AG09319 (cell line): ENCODE results near the gene PTPRD.

Experiments
- DNase-seq: peaks from one replicate; pipeline ENCODE4 v3.0.0-alpha.2; 2010; ENCODE audit warnings: low read depth; ENCODE audit errors: extremely low read depth
- CTCF ChIP-seq: IDR thresholded peaks from 2 replicates; pipeline ENCODE4 v1.5.1; 2011; ENCODE audit warnings: low read depth, mild to moderate bottlenecking, inconsistent platforms, low read length, moderate library complexity

The PTPRD gene

GRCh38 chr9:10612641-10613398 lies at the start of gene PTPRD:
PTPRD (minus strand) TSS chr9:10613002.
- no peak for DNase-seq
- no peak for TF ChIP-seq CTCF

- no peak for TF ChIP-seq CTCF
- DNase-seq = no peak
Observed at GRCh38 chr9:10661994-10662393, 49.2 kb upstream of the PTPRD start.

- no peak for DNase-seq
- no peak for TF ChIP-seq CTCF
Observed at GRCh38 chr9:10661376-10661775, 48.6 kb upstream of the PTPRD start.

DNA sequence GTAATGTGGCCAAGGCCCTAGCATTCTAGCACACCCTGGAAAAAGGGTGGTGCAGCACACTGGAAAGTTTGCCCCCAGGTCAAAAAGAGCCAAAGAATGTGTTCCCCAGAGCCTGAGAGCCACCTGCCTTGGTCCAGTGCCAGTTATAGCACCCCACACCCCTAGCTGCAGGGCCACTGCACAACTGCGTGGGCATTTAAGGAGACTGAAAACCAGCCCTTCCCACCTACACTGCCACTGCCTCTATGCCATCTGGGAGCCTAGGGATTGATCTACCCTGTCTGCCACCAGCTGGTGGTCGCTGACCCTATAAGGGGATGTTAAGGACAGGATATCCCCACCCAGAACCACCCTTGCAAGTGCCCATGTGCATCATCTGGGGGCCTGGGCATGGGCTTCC lies 38.2 kb upstream of the PTPRD start:
- no peak for TF ChIP-seq CTCF
- DNase-seq = no peak

DNA sequence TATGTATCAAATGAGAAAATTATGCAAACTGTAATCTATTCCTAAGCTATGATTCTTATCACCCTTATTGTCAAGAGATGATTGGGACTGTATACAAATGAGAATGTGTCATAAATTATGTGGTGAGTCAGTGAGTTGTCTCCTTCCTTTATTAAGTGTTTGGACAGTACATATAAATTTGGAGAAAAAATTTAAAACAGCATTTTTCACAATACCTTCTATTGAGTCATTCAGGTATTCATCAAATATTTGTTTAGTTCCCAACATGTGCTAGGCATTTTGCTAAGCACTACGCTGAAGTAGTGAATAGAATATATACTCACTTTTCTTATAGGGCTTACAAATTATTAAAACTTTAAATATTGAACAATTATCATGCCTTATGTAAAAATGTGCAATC lies 36.3 kb upstream of the PTPRD start:
- DNase-seq = no peak
- no peak for TF ChIP-seq CTCF

- DNase-seq = no peak
- no peak for TF ChIP-seq CTCF
Observed at GRCh38 chr9:10633785-10634184, 21.0 kb upstream of the PTPRD start.

DNA sequence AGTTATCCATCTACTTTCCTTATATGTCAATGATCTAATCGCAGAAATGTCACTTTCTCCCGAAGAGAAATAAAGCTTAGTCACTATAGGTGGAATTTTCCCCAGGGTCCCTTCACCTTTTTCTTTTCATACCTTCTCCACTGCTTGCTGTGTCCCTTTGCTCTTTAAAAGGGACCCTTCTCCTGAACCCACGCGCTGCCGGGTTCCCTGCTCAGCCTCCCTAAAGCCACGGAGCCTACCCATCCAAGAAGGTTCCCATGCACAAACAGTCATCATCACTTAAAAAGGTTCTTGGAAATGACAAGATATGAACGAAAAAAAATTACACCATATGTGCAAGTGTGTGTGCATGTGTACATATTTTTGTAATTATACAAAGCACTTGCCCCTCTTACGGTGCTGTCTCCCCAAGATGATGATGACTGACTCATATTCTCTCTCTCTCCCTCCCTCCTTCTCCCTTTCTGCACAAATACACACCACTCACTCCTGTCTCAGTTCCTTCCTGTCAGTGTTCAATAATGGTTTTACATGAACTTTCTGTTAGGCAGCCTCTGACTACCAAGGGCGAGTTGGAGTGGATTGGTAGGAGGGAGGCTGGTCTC lies 1.5 kb upstream of the PTPRD start:
- TF ChIP-seq CTCF = no peak
- DNase-seq = no peak
